ENCODE data around the gene P4HB. TPM values are rescaled to one million over a fixed set of nuclear protein-coding genes. Genes with fewer than 3 reads are reported as not detected.

Gene P4HB
- total RNA-seq, 6 donors from 2014 or later = 374 to 627 (median 531) TPM

DNA sequence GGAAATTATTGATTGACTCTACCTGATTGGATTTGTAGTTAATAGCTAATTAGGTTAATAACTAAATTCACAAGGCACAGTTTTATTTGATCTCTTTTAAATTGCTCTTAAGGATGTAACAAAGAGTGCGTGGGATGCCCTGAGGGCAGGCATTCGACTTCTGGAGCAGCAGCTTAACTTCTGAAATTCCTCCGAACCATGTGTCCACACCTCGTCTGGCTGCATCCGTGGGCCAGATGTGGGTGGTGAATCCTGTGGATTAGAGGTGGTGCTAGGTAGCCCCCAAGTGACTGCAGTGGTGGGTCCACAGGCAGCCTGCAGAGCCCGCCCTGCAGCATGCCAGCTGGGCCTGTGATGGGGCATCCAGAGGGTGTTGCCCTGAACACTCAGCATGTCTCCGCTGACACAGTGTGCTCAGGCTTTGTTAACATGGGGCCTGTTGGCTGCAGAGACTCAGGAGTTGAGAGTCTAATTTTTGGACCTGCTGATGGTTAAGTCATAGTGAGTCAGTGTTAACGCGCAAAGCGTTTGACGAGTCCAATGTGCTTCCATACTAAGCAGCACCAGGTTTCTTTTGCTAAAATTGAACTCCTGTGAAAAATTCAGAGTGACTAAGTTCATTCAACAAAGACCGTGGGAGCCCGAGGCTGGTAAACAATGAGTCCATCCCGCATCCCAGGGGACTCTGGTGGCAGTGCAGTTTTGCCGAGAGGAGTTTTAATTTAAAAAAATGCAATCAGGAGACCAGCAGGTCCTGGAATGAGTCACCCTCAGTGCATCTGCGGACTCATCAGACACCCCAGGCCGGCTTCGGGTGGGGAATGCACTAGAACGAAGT, 37.9 kb upstream of the P4HB start:
- Histone ChIP-seq H3K36me3 (peaks cover 11 to 71% (median 52%) of the 10 kb centered on the region in 4 donors), H3K27ac (no peak overlapping the region), H3K4me3 (no peak overlapping the region), H3K4me1 (peaks cover 12 to 21% (median 14%) of the 10 kb centered on the region in 4 donors), H3K9me3 (no peaks in the 10 kb centered on the region), H3K27me3 (no peaks in the 10 kb centered on the region)
- peak in 1 of 2 donors; percentile 41 for DNase-seq
- TF ChIP-seq POLR2A (IDR thresholded peaks at IDR 0.05) (no peak), EP300 (IDR thresholded peaks at IDR 0.05) (no peak), POLR2AphosphoS5 (IDR thresholded peaks at IDR 0.05) (no peak)
- TF ChIP-seq, protein P1, sequence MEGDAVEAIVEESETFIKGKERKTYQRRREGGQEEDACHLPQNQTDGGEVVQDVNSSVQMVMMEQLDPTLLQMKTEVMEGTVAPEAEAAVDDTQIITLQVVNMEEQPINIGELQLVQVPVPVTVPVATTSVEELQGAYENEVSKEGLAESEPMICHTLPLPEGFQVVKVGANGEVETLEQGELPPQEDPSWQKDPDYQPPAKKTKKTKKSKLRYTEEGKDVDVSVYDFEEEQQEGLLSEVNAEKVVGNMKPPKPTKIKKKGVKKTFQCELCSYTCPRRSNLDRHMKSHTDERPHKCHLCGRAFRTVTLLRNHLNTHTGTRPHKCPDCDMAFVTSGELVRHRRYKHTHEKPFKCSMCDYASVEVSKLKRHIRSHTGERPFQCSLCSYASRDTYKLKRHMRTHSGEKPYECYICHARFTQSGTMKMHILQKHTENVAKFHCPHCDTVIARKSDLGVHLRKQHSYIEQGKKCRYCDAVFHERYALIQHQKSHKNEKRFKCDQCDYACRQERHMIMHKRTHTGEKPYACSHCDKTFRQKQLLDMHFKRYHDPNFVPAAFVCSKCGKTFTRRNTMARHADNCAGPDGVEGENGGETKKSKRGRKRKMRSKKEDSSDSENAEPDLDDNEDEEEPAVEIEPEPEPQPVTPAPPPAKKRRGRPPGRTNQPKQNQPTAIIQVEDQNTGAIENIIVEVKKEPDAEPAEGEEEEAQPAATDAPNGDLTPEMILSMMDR (IDR thresholded peaks at IDR 0.05) = no peak
- 92 to 94% methylated on average over 15 to 19 of the region's 19 CpGs for WGBS, 2 donors
- ATAC-seq (ENCODE audit: low FRiP score in 2 of 2) = no peak

DNA sequence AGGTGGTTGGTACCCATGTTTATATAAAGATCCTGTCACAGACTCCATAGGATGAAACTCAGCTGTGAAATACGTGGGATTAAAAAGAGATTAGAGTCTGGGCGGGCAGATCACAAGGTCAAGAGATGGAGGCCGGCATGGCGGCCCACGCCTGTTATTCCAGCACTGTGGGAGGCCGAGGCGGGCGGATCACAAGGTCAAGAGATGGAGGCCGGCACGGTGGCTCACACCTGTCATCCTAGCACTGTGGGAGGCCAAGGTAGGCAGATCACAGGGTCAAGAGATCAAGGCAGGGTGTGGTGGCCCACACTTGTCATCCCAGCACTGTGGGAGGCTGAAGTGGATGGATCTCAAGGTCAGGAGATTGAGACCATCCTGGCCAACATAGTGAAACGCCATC, 35.1 kb upstream of the P4HB start:
- 92 to 95% methylated on average over 11 of the region's 11 CpGs for whole genome bisulfite sequencing, 2 donors
- Histone ChIP-seq H3K36me3 (peaks cover 11 to 68% (median 50%) of the 10 kb centered on the region in 4 donors), H3K27ac (no peak overlapping the region), H3K4me1 (peaks cover 9 to 20% (median 13%) of the 10 kb centered on the region in 4 donors), H3K9me3 (no peaks in the 10 kb centered on the region), H3K4me3 (no peak overlapping the region), H3K27me3 (no peaks in the 10 kb centered on the region)
- TF ChIP-seq POLR2A (IDR thresholded peaks at IDR 0.05) (no peak), EP300 (IDR thresholded peaks at IDR 0.05) (no peak), POLR2AphosphoS5 (IDR thresholded peaks at IDR 0.05) (no peak)
- TF ChIP-seq, protein P1 (IDR thresholded peaks at IDR 0.05) = no peak
- DNase-seq (peak in 1 of 2 donors; percentile 53), ATAC-seq (ENCODE audit: low FRiP score in 2 of 2) (no peak)

- Histone ChIP-seq H3K4me3 (peak overlapping the region; percentile 83 to 100 (median 94)), H3K9me3 (no peaks in the 10 kb centered on the region), H3K27me3 (no peaks in the 10 kb centered on the region), H3K27ac (peak overlapping the region; percentile 93 to 95 (median 94)), H3K4me1 (peaks cover 17 to 30% (median 23%) of the 10 kb centered on the region in 4 donors), H3K36me3 (peaks cover 17 to 65% (median 52%) of the 10 kb centered on the region in 4 donors)
- no peak for TF ChIP-seq POLR2A (IDR thresholded peaks at IDR 0.05)
- WGBS, 2 donors = no CpG with 5 or more reads among the region's 40 CpGs
- ATAC-seq (ENCODE audit: low FRiP score in 2 of 2) = no peak
- DNase-seq = no peak
Observed at GRCh38 chr17:81891303-81891552, 30.9 kb upstream of the P4HB start.

DNA sequence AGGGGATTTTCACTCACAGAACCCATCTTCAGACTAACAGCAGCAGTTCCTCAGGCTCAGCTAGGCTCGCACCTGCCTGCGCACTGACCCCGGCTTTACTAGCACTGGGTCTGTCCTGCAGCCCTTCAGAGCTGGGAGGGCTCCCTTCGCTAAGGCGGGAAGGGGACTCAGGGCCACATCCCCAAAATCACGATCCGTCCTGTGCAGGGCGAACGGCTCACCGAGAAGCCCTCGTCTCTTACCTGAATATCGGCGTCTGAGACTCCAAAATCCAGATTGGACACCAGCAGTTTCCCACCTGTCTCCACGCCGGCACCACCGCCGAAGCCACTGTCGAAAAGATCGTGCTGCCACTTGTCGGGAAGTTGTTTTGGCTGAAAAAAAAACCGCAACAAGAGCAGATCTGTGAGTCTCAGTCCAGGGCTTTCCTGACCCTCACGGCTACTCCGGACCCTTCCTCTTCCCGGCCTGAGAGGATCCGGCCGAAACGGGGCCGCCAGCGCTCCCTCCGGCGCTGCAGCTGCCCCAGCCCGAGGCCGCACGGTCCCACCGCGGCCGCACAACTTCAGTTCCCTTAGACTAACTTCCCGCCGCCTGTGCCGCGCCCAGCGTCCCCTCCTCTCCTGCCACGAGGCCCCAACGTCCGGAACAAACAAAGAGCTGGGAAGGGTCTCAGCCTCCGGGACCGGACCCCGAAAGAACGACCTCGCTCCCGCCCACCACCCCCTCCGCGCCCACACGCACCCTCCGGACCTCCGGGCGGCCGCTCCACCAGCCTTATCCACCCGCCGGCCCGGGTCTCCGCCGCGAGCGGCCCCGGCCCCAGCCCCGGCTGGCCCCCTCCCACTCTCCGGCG, 30.3 kb upstream of the P4HB start:
- H3K27ac ChIP-seq = peak overlapping the region; percentile 93 to 95 (median 94)

More for the DNA sequence above, 30.3 kb upstream of the P4HB start:
- TF ChIP-seq EP300 (IDR thresholded peaks at IDR 0.05) = no peak
- TF ChIP-seq POLR2AphosphoS5 (IDR thresholded peaks at IDR 0.05) = no peak
- TF ChIP-seq, protein P1 (IDR thresholded peaks at IDR 0.05) = no peak
- TF ChIP-seq POLR2A (IDR thresholded peaks at IDR 0.05) = no peak
- ATAC-seq (ENCODE audit: low FRiP score in 2 of 2) = no peak
- Histone ChIP-seq H3K9me3 (no peaks in the 10 kb centered on the region), H3K4me3 (peak overlapping the region; percentile 83 to 100 (median 94)), H3K36me3 (peaks cover 17 to 65% (median 53%) of the 10 kb centered on the region in 4 donors), H3K27me3 (no peaks in the 10 kb centered on the region), H3K4me1 (peaks cover 17 to 30% (median 23%) of the 10 kb centered on the region in 4 donors)
- WGBS, 2 donors = 9 to 39% methylated on average over 15 to 54 of the region's 69 CpGs
- peak in 1 of 2 donors; percentile 86 for DNase-seq

All from upper lobe of left lung (tissue), 6 donors.